PC-9 (cell line): ENCODE measurements around the gene LIME1.

Source experiments
- EZH2 ChIP-seq: fragments of 200-600 bp; sonication (generic); IDR thresholded peaks from 2 replicates; pipeline ENCODE4 v1.8.0; 2017; ENCODE audit warnings: antibody characterized with exemption, low read depth
- TF ChIP-seq, protein P1 (sequence below): fragments of 200-600 bp; sonication (generic); conservative IDR thresholded peaks from 2 replicates; pipeline ENCODE4 v1.6.1; 2017; ENCODE audit warnings: mixed run types, antibody characterized with exemption, mild to moderate bottlenecking, moderate library complexity

DNA sequence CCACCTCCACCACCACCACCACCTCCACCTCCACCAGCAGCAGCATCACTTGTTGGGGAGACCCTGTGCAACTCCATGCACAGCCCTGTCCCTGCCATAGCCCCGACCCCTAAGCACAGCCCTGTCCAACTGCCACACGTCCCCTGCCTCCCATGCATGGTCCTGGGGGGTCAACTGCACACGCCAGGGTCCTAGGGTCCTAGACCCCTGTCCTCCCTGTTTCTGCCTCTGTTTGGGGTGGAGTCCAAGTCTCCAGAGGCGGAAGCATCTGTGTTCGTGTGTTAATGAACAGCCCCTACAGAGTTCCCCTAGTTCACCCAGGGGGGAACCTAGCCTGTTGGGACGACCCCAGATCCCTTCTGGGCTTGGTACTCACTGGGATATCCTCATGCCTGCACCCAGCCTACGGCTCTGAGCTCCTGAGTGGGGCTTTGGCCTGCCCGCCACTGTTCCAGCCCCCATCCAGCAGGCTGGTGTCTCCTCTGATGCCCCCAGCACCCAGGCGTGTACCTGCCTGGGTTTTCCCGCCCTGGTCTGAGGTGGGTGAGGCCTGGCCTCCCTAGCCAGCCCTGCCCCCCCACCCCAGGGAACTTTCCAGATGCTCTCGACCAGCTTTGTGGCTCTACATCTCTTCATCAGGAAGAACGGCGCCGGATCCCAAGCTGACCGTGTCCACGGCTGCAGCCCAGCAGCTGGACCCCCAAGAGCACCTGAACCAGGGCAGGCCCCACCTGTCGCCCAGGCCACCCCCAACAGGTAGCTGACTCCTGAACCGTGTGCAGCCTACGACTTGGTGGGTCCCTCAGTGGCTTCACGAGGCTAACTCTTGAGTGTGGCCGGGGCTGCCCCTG, 42.5 kb upstream of the LIME1 start:
- TF ChIP-seq, protein P1, sequence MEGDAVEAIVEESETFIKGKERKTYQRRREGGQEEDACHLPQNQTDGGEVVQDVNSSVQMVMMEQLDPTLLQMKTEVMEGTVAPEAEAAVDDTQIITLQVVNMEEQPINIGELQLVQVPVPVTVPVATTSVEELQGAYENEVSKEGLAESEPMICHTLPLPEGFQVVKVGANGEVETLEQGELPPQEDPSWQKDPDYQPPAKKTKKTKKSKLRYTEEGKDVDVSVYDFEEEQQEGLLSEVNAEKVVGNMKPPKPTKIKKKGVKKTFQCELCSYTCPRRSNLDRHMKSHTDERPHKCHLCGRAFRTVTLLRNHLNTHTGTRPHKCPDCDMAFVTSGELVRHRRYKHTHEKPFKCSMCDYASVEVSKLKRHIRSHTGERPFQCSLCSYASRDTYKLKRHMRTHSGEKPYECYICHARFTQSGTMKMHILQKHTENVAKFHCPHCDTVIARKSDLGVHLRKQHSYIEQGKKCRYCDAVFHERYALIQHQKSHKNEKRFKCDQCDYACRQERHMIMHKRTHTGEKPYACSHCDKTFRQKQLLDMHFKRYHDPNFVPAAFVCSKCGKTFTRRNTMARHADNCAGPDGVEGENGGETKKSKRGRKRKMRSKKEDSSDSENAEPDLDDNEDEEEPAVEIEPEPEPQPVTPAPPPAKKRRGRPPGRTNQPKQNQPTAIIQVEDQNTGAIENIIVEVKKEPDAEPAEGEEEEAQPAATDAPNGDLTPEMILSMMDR, result no peak
- TF ChIP-seq EZH2, result no peak
